Fibroblast of skin of left biceps (primary cell): ENCODE data around the gene HSD17B3.
"Not testable (repeated sequence)": the region's sequence is repeated elsewhere in the genome, so short reads cannot be mapped to it uniquely, and the experiment has no call there.

Source experiments
- DNase-seq, 2 experiments: peaks; one replicate each; pipeline ENCODE4 v3.0.0-alpha.2; 2013; ENCODE audit warnings: low read depth in 2 of 2

The HSD17B3 gene

GRCh38 chr9:96236337-96236736 is 65.6 kb downstream of the HSD17B3 start:
- not testable (repeated sequence) for DNase-seq

- peak; percentile 33 to 35 for DNase-seq
These were observed 69.3 kb downstream of the HSD17B3 start for GRCh38 chr9:96232539-96233241.

- no peak for DNase-seq
These were observed 69.8 kb downstream of the HSD17B3 start for GRCh38 chr9:96232164-96232538.

GRCh38 chr9:96230002-96230401 is 72.0 kb downstream of the HSD17B3 start:
- no peak for DNase-seq

GRCh38 chr9:96222132-96222531 is 79.8 kb downstream of the HSD17B3 start:
- DNase-seq = no peak

- DNase-seq = no peak
These were observed 82.1 kb downstream of the HSD17B3 start for GRCh38 chr9:96219900-96220257.

- DNase-seq = no peak
These were observed 82.7 kb downstream of the HSD17B3 start for GRCh38 chr9:96219026-96219899.

GRCh38 chr9:96217754-96218693 is 84.0 kb downstream of the HSD17B3 start:
- peak in 1 of 2 experiments; percentile 15 for DNase-seq

- DNase-seq = no peak
These were observed 84.7 kb downstream of the HSD17B3 start for GRCh38 chr9:96217294-96217707.

GRCh38 chr9:96216583-96216982 is 85.4 kb downstream of the HSD17B3 start:
- no peak for DNase-seq

GRCh38 chr9:96215841-96216240 is 86.1 kb downstream of the HSD17B3 start:
- no peak for DNase-seq

- DNase-seq = no peak
These were observed 87.3 kb downstream of the HSD17B3 start for GRCh38 chr9:96214635-96215034.

GRCh38 chr9:96209407-96210271 is 92.3 kb downstream of the HSD17B3 start:
- peak; percentile 24 to 27 for DNase-seq

- no peak for DNase-seq
These were observed 95.7 kb downstream of the HSD17B3 start for GRCh38 chr9:96206156-96206751.

- no peak for DNase-seq
These were observed 97.1 kb downstream of the HSD17B3 start for GRCh38 chr9:96204853-96205252.

- DNase-seq = peak; percentile 51 to 70
These were observed 98.0 kb downstream of the HSD17B3 start for GRCh38 chr9:96203867-96204501.

- no peak for DNase-seq
These were observed 98.8 kb downstream of the HSD17B3 start for GRCh38 chr9:96202971-96203780.

- DNase-seq = no peak
These were observed 100.8 kb downstream of the HSD17B3 start for GRCh38 chr9:96201140-96201539.

GRCh38 chr9:96199006-96199405 is 103.0 kb downstream of the HSD17B3 start:
- DNase-seq = no peak
